ENCODE results near the gene MTOR. TPM values are rescaled to one million over a fixed set of nuclear protein-coding genes. Genes with fewer than 3 reads are reported as not detected.

Gene MTOR
- total RNA-seq, 3 donors from 2014 or later: 37.9 to 50.5 (median 42.5) TPM

DNA sequence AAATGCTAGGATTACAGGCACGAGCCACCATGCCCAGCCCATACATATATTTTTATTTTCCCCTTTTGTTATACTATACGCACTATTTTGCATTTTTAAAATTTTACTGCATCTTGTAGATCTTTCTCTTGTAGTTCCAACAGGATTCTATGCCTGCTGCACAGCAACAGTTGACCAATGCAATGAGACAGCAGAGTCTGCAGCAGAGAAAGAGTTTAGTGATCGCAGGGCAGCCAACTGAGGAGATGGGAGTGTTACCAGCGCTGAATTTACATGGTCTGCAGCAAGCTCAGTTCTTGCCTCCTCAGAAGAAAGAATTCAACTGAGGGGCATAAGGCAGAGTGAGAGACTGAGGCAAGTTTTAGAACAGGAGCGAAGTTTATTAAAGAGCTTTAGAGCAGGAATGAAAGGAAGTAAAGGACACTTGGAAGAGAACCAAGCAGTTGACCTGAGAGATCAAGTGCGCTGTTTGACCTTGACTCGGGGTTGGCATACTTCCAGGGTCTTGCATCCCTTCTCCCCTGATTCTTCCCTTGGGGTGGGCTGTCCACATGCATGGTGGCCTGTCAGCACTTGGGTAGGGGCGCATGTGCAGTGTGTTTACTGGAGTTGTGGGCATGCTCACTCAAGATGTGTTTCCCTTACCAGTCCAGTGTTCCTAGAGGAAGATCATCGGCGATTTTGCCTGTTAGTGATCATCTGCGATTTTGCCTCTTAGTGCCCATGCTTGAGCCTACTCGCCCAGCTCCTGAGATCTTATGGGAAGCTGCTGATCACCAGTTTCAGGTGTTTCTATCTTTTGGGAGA, 4.1 kb upstream of the MTOR start:
- H3K4me1 ChIP-seq (ENCODE audit: low read depth): peaks cover 3% of the 10 kb centered on the region
- no peak for TF ChIP-seq CTCF (IDR thresholded peaks at IDR 0.05)
- H3K36me3 ChIP-seq (ENCODE audit: low read depth): no peaks in the 10 kb centered on the region
- DNase-seq: no peak
- no peak overlapping the region for H3K4me3 ChIP-seq
- intact Hi-C loops (cut with DNase I, micrococcal nuclease): no loop called here
- no peak for ATAC-seq
- no peaks in the 10 kb centered on the region for H3K9me3 ChIP-seq

DNA sequence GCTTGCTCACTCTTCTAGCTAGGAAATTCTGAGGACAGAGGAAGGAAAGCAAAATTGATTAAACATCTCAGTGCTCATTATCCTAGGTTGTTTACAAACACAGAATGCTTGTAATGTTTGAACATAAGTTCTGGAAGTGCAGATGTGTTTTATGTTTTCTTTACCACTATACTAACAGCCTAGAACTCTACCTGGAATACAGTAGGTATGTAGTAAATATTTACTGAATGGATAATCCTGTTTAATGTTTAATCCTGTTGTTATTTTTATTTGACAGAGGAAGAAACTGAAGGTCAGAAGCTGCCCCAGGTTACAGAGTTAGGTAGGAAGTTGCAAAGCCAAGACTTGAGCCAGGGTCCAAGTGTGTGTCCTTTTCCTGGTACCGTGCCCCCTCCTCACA, 6.1 kb downstream of the MTOR start:
- intact Hi-C loops (cut with DNase I, micrococcal nuclease): no loop called here
- TF ChIP-seq CTCF (IDR thresholded peaks at IDR 0.05): no peak
- Histone ChIP-seq H3K4me3 (no peak overlapping the region), H3K36me3 (ENCODE audit: low read depth) (peaks cover 14% of the 10 kb centered on the region), H3K4me1 (ENCODE audit: low read depth) (peaks cover 2% of the 10 kb centered on the region), H3K9me3 (no peaks in the 10 kb centered on the region)
- DNase-seq: no peak
- ATAC-seq: no peak

- ATAC-seq (no peak), DNase-seq (no peak)
- TF ChIP-seq CTCF (IDR thresholded peaks at IDR 0.05): no peak
- intact Hi-C loops (cut with DNase I, micrococcal nuclease): no loop called here
- H3K4me3 ChIP-seq: no peak overlapping the region
- H3K36me3 ChIP-seq (ENCODE audit: low read depth): peaks cover 14% of the 10 kb centered on the region
- no peaks in the 10 kb centered on the region for H3K9me3 ChIP-seq
- H3K4me1 ChIP-seq (ENCODE audit: low read depth): no peaks in the 10 kb centered on the region
Measured at GRCh38 chr1:11253226-11253625, 9.1 kb downstream of the MTOR start.

DNA sequence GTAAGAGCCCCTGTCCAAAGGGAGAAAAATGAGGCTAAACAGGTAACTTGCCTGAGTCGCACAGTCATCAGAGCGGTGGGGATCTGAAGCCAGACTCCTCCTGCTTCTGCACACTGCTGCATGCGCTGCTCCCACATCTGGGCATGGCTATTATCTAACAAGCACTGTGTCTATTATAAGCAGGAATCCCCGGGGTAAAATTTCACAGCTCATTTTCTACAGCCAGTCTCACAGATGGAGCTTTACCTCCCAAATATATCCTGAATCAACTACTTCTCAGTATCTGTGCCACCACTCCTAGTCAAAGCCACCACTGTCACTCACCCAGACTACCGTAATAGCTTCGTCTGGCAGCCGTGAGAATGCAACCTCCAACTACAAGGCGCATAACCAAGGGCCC, 9.8 kb downstream of the MTOR start:
- ATAC-seq (no peak), DNase-seq (no peak)
- H3K9me3 ChIP-seq: no peaks in the 10 kb centered on the region
- H3K4me1 ChIP-seq (ENCODE audit: low read depth): no peaks in the 10 kb centered on the region
- H3K36me3 ChIP-seq (ENCODE audit: low read depth): peaks cover 10% of the 10 kb centered on the region
- intact Hi-C loops (cut with DNase I, micrococcal nuclease): no loop called here
- no peak for TF ChIP-seq CTCF (IDR thresholded peaks at IDR 0.05)
- no peak overlapping the region for H3K4me3 ChIP-seq

DNA sequence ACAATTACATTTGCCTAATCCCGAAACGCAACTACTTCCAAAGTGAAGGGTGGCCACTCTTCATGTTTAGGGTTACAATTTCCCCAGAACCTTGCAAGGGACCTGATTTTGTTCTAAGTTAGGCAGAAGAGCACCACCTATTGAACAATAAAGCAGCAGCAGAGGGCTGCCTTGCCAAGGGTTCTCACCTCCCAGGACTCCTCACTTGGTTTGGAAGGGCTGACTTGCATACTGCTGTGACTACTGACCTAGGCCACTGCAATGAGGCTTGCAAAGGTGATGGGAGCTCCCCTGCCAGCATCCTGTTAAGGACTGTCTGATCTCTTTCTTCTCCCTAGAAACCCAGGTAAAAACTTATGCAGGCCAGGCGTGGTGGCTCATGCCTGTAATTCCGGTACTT, 14.2 kb downstream of the MTOR start:
- H3K9me3 ChIP-seq: no peaks in the 10 kb centered on the region
- H3K4me1 ChIP-seq (ENCODE audit: low read depth): no peaks in the 10 kb centered on the region
- H3K4me3 ChIP-seq: no peak overlapping the region
- TF ChIP-seq CTCF (IDR thresholded peaks at IDR 0.05): no peak
- DNase-seq (no peak), ATAC-seq (no peak)
- H3K36me3 ChIP-seq (ENCODE audit: low read depth): peaks cover 7% of the 10 kb centered on the region
- intact Hi-C loops (cut with DNase I, micrococcal nuclease): loop anchor here in 1 of 2 donors (10.0 kb wide), 1 partner anchor 397 kb away; no protein-coding TSS in a partner anchor

Measured in mucosa of descending colon (tissue), 3 donors.